NCI-H774 (cell line): Measurements from ENCODE around the gene BRINP1.

Experiments used
- DNase-seq: peaks from one replicate; lab custom pipeline; 2025; lab: John Stamatoyannopoulos, UW

BRINP1 gene

GRCh38 chr9:119126040-119126439 is 243.2 kb downstream of the BRINP1 start:
- DNase-seq, result no peak

GRCh38 chr9:119121899-119122298 is 247.3 kb downstream of the BRINP1 start:
- DNase-seq, result no peak

GRCh38 chr9:119117409-119117808 is 251.8 kb downstream of the BRINP1 start:
- no peak for DNase-seq
